Measurements from ENCODE around the gene FAM50A. TPM values are rescaled to one million over a fixed set of nuclear protein-coding genes. Genes with fewer than 3 reads are reported as not detected.

The FAM50A gene
- total RNA-seq, 1 donor from 2014 or later: 77.0 TPM

- no peak overlapping the region for H3K27ac Mint-ChIP-seq (ENCODE audit: unreplicated experiment)
- H3K4me3 Mint-ChIP-seq (ENCODE audit: unreplicated experiment): no peak overlapping the region
- DNase-seq (ENCODE audit: low spot score): no peak
- peaks cover 5% of the 10 kb centered on the region for H3K36me3 Mint-ChIP-seq (ENCODE audit: low read depth, unreplicated experiment)
- no peaks in the 10 kb centered on the region for H3K9me3 Mint-ChIP-seq (ENCODE audit: unreplicated experiment)
- H3K4me1 Mint-ChIP-seq (ENCODE audit: unreplicated experiment): peaks cover 25% of the 10 kb centered on the region
- H3K27me3 Mint-ChIP-seq (ENCODE audit: unreplicated experiment): peaks cover 5% of the 10 kb centered on the region
- TF ChIP-seq CTCF (IDR thresholded peaks at IDR 0.05; ENCODE audit: unreplicated experiment): no peak
These were observed 16.8 kb upstream of the FAM50A start for GRCh38 chrX:154426916-154427770.

GRCh38 chrX:154428176-154429171, 15.5 kb upstream of the FAM50A start, which contains the start of gene ATP6AP1:
TSS of gene ATP6AP1 (plus strand) at chrX:154428677. CDS start at chrX:154428693, 16 bp downstream.
- Mint-ChIP-seq H3K27me3 (ENCODE audit: unreplicated experiment) (peaks cover 8% of the 10 kb centered on the region), H3K4me3 (ENCODE audit: unreplicated experiment) (peak within 1 kb of the TSS; percentile 83), H3K9me3 (ENCODE audit: unreplicated experiment) (no peaks in the 10 kb centered on the region), H3K36me3 (ENCODE audit: low read depth, unreplicated experiment) (peaks cover 9% of the 10 kb centered on the region), H3K4me1 (ENCODE audit: unreplicated experiment) (peaks cover 25% of the 10 kb centered on the region), H3K27ac (ENCODE audit: unreplicated experiment) (no peak within 1 kb of the TSS)
- DNase-seq (ENCODE audit: low spot score): peak; percentile 82
- no peak for TF ChIP-seq CTCF (IDR thresholded peaks at IDR 0.05; ENCODE audit: unreplicated experiment)

GRCh38 chrX:154429711-154430110, 14.2 kb upstream of the FAM50A start:
- Mint-ChIP-seq H3K4me3 (ENCODE audit: unreplicated experiment) (peak overlapping the region; percentile 83), H3K36me3 (ENCODE audit: low read depth, unreplicated experiment) (peaks cover 9% of the 10 kb centered on the region), H3K4me1 (ENCODE audit: unreplicated experiment) (peaks cover 19% of the 10 kb centered on the region), H3K9me3 (ENCODE audit: unreplicated experiment) (no peaks in the 10 kb centered on the region), H3K27ac (ENCODE audit: unreplicated experiment) (no peak overlapping the region), H3K27me3 (ENCODE audit: unreplicated experiment) (peaks cover 7% of the 10 kb centered on the region)
- no peak for DNase-seq (ENCODE audit: low spot score)
- TF ChIP-seq CTCF (IDR thresholded peaks at IDR 0.05; ENCODE audit: unreplicated experiment): no peak

- peaks cover 18% of the 10 kb centered on the region for H3K4me1 Mint-ChIP-seq (ENCODE audit: unreplicated experiment)
- peaks cover 7% of the 10 kb centered on the region for H3K27me3 Mint-ChIP-seq (ENCODE audit: unreplicated experiment)
- H3K36me3 Mint-ChIP-seq (ENCODE audit: low read depth, unreplicated experiment): peaks cover 9% of the 10 kb centered on the region
- no peaks in the 10 kb centered on the region for H3K9me3 Mint-ChIP-seq (ENCODE audit: unreplicated experiment)
- no peak for TF ChIP-seq CTCF (IDR thresholded peaks at IDR 0.05; ENCODE audit: unreplicated experiment)
- DNase-seq (ENCODE audit: low spot score): no peak
- peak overlapping the region; percentile 91 for H3K27ac Mint-ChIP-seq (ENCODE audit: unreplicated experiment)
- peak overlapping the region; percentile 81 for H3K4me3 Mint-ChIP-seq (ENCODE audit: unreplicated experiment)
These were observed 13.5 kb upstream of the FAM50A start for GRCh38 chrX:154430479-154430878.
